Gastrocnemius medialis (tissue), 4 donors: Measurements from ENCODE around the gene FAM193B. TPM values are rescaled to one million over a fixed set of nuclear protein-coding genes. Genes with fewer than 3 reads are reported as not detected.

Experiments used
- ATAC-seq, 2 donors: fragments of 150-250 bp; one replicate each; pipeline ENCODE4 v1.9.1; 2016
- DNase-seq, 2 donors: peaks; one replicate each; pipeline ENCODE4 v3.0.0-alpha.2; 2019
- H3K27ac ChIP-seq, 4 donors: fragments of 200-600 bp; sonication (generic); 1 replicate in 1 of 4; 2 replicates in 3 of 4; pipeline ENCODE4 v1.5.1; 2016 to 2018; ENCODE audit warnings: mild to moderate bottlenecking in 2 of 4, moderate library complexity in 1 of 4
- H3K27me3 ChIP-seq, 3 donors: fragments of 200-600 bp; sonication (generic) in 2 of 3; 1 replicate in 1 of 3; 2 replicates in 2 of 3; pipeline versions ENCODE4 v1.5.1 to v1.6.0; 2016 to 2019; ENCODE audit warnings: mild to moderate bottlenecking in 1 of 3, moderate library complexity in 1 of 3
- H3K36me3 ChIP-seq, 2 donors: fragments of 200-600 bp; sonication (generic) in 1 of 2; one replicate each; pipeline ENCODE4 v1.5.1; 2017 to 2018
- H3K4me1 ChIP-seq, 2 donors: fragments of 200-600 bp; sonication (generic) in 1 of 2; one replicate each; pipeline ENCODE4 v1.5.1; 2016 to 2017; ENCODE audit warnings: mild to moderate bottlenecking in 2 of 2
- H3K4me3 ChIP-seq, 4 donors: fragments of 200-600 bp; sonication (generic) in 3 of 4; 1 replicate in 1 of 4; 2 replicates in 3 of 4; pipeline ENCODE4 v1.5.1; 2016 to 2019; ENCODE audit warnings: mild to moderate bottlenecking in 2 of 4
- H3K9me3 ChIP-seq, 3 donors: fragments of 200-600 bp; sonication (generic) in 2 of 3; 1 replicate in 1 of 3; 2 replicates in 2 of 3; pipeline ENCODE4 v1.5.1; 2016 to 2019
- CTCF ChIP-seq, 5 experiments: fragments of 450-650 bp in 3 of 5; fragments of 200-600 bp in 2 of 5; sonication (generic) in 2 of 5; IDR thresholded peaks in 4 of 5; conservative IDR thresholded peaks in 1 of 5; 1 replicate in 4 of 5; 2 replicates in 1 of 5; pipeline ENCODE4 v1.5.1; 2016 to 2019; ENCODE audit warnings: antibody characterized with exemption in 5 of 5, mild to moderate bottlenecking in 3 of 5, moderate library complexity in 3 of 5
- POLR2A ChIP-seq, 2 donors: fragments of 450-650 bp; IDR thresholded peaks; one replicate each; pipeline ENCODE4 v1.6.1; 2017; ENCODE audit warnings: antibody characterized with exemption in 2 of 2, mild to moderate bottlenecking in 2 of 2, moderate library complexity in 2 of 2
- in situ Hi-C, 4 donors: fragments of 200-750 bp; cut with MboI; loops; one replicate each; pipeline versions ENCODE4 v1.15.0 to v1.8.0; 2017; ENCODE audit warnings: low sequenced_read_pairs in 4 of 4
- intact Hi-C: fragments of 100-400 bp; cut with DNase I; formaldehyde crosslinking; loops from one replicate; pipeline ENCODE4 v1.15.1; 2023; ENCODE audit warnings: low total_unique reads
- total RNA-seq, 4 donors: library from RNA; depleted of rRNA; stranded (reverse); fragments of >200 nt; gene quantifications; one replicate each; pipeline versions ENCODE4 v1.1.0 to v1.2.3, GENCODE V29; 2016

The FAM193B gene
- total RNA-seq, 4 donors from 2014 or later = 13.2 to 21.3 (median 16.6) TPM

GRCh38 chr5:177601577-177602457 lies 47.5 kb upstream of the FAM193B start:
- peaks cover 13 to 18% of the 10 kb centered on the region in 2 donors for H3K4me1 ChIP-seq
- no peak for ATAC-seq
- in situ Hi-C loops (no loop called here), intact Hi-C loops (loop anchor here (5.0 kb wide), 1 partner anchor 1065 kb away; the partner anchor contains the start of gene RNF44)
- H3K36me3 ChIP-seq = no peaks in the 10 kb centered on the region
- TF ChIP-seq CTCF (IDR thresholded peaks at IDR 0.05 in 4 of 5, conservative IDR thresholded peaks at IDR 0.05 in 1 of 5) = peak in 1 of 5 experiments; percentile 14
- TF ChIP-seq POLR2A (IDR thresholded peaks at IDR 0.05) = no peak
- DNase-seq = no peak
- no peaks in the 10 kb centered on the region for H3K27me3 ChIP-seq
- H3K27ac ChIP-seq = no peak overlapping the region
- no peak overlapping the region for H3K4me3 ChIP-seq
- H3K9me3 ChIP-seq = no peaks in the 10 kb centered on the region

- no peaks in the 10 kb centered on the region for H3K9me3 ChIP-seq
- intact Hi-C loops (loop anchor here (5.0 kb wide), 1 partner anchor 1064 kb away; the partner anchor contains the start of gene RNF44), in situ Hi-C loops (no loop called here)
- TF ChIP-seq CTCF (IDR thresholded peaks at IDR 0.05 in 4 of 5, conservative IDR thresholded peaks at IDR 0.05 in 1 of 5) (no peak), POLR2A (IDR thresholded peaks at IDR 0.05) (no peak)
- peak overlapping the region in 3 of 4 donors; percentile 81 to 99 (median 82) for H3K4me3 ChIP-seq
- H3K36me3 ChIP-seq = peaks cover 0 to 6% of the 10 kb centered on the region in 2 donors
- DNase-seq (no peak), ATAC-seq (no peak)
- no peaks in the 10 kb centered on the region for H3K27me3 ChIP-seq
- H3K4me1 ChIP-seq = peaks cover 13 to 18% of the 10 kb centered on the region in 2 donors
- peak overlapping the region in 2 of 4 donors; percentile 91 to 93 for H3K27ac ChIP-seq
Observed at GRCh38 chr5:177601126-177601525, 46.8 kb upstream of the FAM193B start.

GRCh38 chr5:177600508-177601018 lies 46.2 kb upstream of the FAM193B start:
- in situ Hi-C loops = no loop called here
- ATAC-seq (no peak), DNase-seq (no peak)
- TF ChIP-seq CTCF (IDR thresholded peaks at IDR 0.05 in 4 of 5, conservative IDR thresholded peaks at IDR 0.05 in 1 of 5) (no peak), POLR2A (IDR thresholded peaks at IDR 0.05) (no peak)
- no peaks in the 10 kb centered on the region for H3K27me3 ChIP-seq
- H3K9me3 ChIP-seq = no peaks in the 10 kb centered on the region
- peaks cover 0 to 12% of the 10 kb centered on the region in 2 donors for H3K36me3 ChIP-seq
- peak overlapping the region; percentile 81 to 99 (median 86) for H3K4me3 ChIP-seq
- H3K27ac ChIP-seq = peak overlapping the region; percentile 86 to 93 (median 92)
- H3K4me1 ChIP-seq = peaks cover 13 to 18% of the 10 kb centered on the region in 2 donors
- intact Hi-C loops = loop anchor here (5.0 kb wide), 1 partner anchor 1063 kb away; the partner anchor contains the start of gene RNF44

GRCh38 chr5:177599731-177600507 lies 45.6 kb upstream of the FAM193B start, which contains the start of gene B4GALT7:
Gene B4GALT7, plus strand, starts transcription at chr5:177600132. Its CDS starts 79 bp downstream, at chr5:177600211.
- intact Hi-C loops (loop anchor here (5.0 to 10.0 kb wide), 2 partner anchors 555 to 1063 kb away; partner anchors contain the start of genes NHP2 and RNF44), in situ Hi-C loops (no loop called here)
- Histone ChIP-seq H3K27ac (peak within 1 kb of the TSS; percentile 86 to 93 (median 92)), H3K4me3 (peak within 1 kb of the TSS; percentile 81 to 99 (median 86)), H3K27me3 (no peaks in the 10 kb centered on the region), H3K4me1 (peaks cover 13 to 18% of the 10 kb centered on the region in 2 donors), H3K36me3 (peaks cover 0 to 18% of the 10 kb centered on the region in 2 donors), H3K9me3 (no peaks in the 10 kb centered on the region)
- peak; percentile 61 to 74 for DNase-seq
- TF ChIP-seq CTCF (IDR thresholded peaks at IDR 0.05 in 4 of 5, conservative IDR thresholded peaks at IDR 0.05 in 1 of 5) = peak in 2 of 5 experiments; percentile 16 to 24
- peak; percentile 83 to 91 for TF ChIP-seq POLR2A (IDR thresholded peaks at IDR 0.05)
- ATAC-seq = peak; percentile 81 to 94
